Tibial nerve (tissue), 4 donors: ENCODE measurements around the gene DZANK1. TPM values are rescaled to one million over a fixed set of nuclear protein-coding genes. Genes with fewer than 3 reads are reported as not detected.
"Not testable (repeated sequence)": the region's sequence is repeated elsewhere in the genome, so short reads cannot be mapped to it uniquely, and the experiment has no call there.

Source experiments
- DNase-seq, 2 donors: peaks; one replicate each; pipeline ENCODE4 v3.0.0-alpha.2; 2019; ENCODE audit warnings: low spot score in 2 of 2
- H3K27ac ChIP-seq, 4 donors: fragments of 200-600 bp; sonication (generic) in 3 of 4; one replicate each; pipeline ENCODE4 v1.5.1; 2017 to 2019; ENCODE audit warnings: mild to moderate bottlenecking in 1 of 4
- H3K27me3 ChIP-seq, 2 donors: fragments of 200-600 bp; sonication (generic) in 1 of 2; one replicate each; pipeline versions ENCODE4 v1.5.1 to v1.6.0; 2017 to 2019
- H3K36me3 ChIP-seq, 3 donors: fragments of 200-600 bp; sonication (generic); one replicate each; pipeline ENCODE4 v1.5.1; 2018 to 2019
- H3K4me1 ChIP-seq, 4 donors: fragments of 200-600 bp; sonication (generic) in 3 of 4; one replicate each; pipeline ENCODE4 v1.5.1; 2017 to 2019
- H3K4me3 ChIP-seq, 4 donors: fragments of 200-600 bp; sonication (generic) in 3 of 4; one replicate each; pipeline ENCODE4 v1.5.1; 2017 to 2019; ENCODE audit warnings: mild to moderate bottlenecking in 1 of 4, moderate library complexity in 1 of 4
- H3K9me3 ChIP-seq, 4 donors: fragments of 200-600 bp; sonication (generic) in 3 of 4; one replicate each; pipeline ENCODE4 v1.5.1; 2017 to 2019
- EP300 ChIP-seq, 2 donors: sonication (generic); formaldehyde crosslinking; IDR thresholded peaks; one replicate each; pipeline ENCODE4 v1.6.1; 2017; ENCODE audit warnings: antibody characterized with exemption in 2 of 2, mild to moderate bottlenecking in 1 of 2
- POLR2A ChIP-seq, 2 donors: fragments of 450-650 bp; IDR thresholded peaks; one replicate each; pipeline ENCODE4 v1.6.1; 2017; ENCODE audit warnings: antibody characterized with exemption in 2 of 2, mild to moderate bottlenecking in 2 of 2, moderate library complexity in 2 of 2
- WGBS, 2 donors: methylation state at CpG; one replicate each; pipeline ENCODE4 v1.1.5; 2018; 5-methylcytosine and 5-hydroxymethylcytosine counted together
- total RNA-seq, 4 donors: library from RNA; depleted of rRNA; stranded (reverse); fragments of >200 nt; gene quantifications; one replicate each; pipeline ENCODE4 v1.1.0, GENCODE V29; 2016
- TF ChIP-seq, protein P1 (sequence below), 5 experiments: fragments of 200-600 bp in 3 of 5; fragments of 450-650 bp in 2 of 5; sonication (generic) in 3 of 5; IDR thresholded peaks; one replicate each; pipeline ENCODE4 v1.5.1; 2016 to 2019; ENCODE audit warnings: antibody characterized with exemption in 5 of 5, mild to moderate bottlenecking in 3 of 5, moderate library complexity in 2 of 5

Gene DZANK1
- total RNA-seq, 4 donors from 2014 or later = 1.6 to 4.2 (median 2.8) TPM

DNA sequence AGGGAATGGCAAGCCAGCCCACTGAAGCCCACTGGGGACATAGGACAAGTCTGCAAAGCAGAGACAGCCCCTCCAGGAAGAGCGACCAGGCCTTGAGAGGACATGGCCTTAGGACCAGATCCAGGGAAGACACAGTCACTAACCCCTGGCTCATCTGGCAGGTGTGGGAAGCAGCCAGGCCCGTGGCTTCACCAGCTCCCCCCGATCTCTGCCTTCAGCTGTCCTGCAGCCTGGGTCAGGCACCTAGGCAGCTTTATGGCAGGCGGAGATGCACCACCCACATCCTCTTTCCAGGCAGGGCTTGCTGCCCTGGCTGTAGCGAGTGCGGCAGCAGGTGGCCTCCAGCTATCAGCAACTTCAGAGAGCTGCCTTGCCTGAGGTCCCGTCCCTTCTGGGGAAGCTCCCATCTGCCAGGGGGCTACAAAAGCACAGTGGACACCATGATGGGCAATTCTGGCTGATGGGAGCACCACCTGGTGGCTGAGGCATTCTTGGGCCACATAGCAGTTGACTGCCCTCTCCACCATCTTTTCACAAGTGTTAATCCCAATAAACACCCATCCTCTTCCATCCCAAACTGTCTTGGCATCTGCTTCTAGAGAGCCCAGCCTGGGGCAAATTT is 85.8 kb downstream of the DZANK1 start:
- DNase-seq = no peak
- H3K4me3 ChIP-seq = no peak overlapping the region
- no peak overlapping the region for H3K27ac ChIP-seq
- WGBS, 2 donors = 68 to 70% methylated on average over 4 to 6 of the region's 7 CpGs
- H3K9me3 ChIP-seq = no peaks in the 10 kb centered on the region
- no peaks in the 10 kb centered on the region for H3K27me3 ChIP-seq
- TF ChIP-seq POLR2A (IDR thresholded peaks at IDR 0.05) (no peak), EP300 (IDR thresholded peaks at IDR 0.05) (no peak)
- TF ChIP-seq, protein P1, sequence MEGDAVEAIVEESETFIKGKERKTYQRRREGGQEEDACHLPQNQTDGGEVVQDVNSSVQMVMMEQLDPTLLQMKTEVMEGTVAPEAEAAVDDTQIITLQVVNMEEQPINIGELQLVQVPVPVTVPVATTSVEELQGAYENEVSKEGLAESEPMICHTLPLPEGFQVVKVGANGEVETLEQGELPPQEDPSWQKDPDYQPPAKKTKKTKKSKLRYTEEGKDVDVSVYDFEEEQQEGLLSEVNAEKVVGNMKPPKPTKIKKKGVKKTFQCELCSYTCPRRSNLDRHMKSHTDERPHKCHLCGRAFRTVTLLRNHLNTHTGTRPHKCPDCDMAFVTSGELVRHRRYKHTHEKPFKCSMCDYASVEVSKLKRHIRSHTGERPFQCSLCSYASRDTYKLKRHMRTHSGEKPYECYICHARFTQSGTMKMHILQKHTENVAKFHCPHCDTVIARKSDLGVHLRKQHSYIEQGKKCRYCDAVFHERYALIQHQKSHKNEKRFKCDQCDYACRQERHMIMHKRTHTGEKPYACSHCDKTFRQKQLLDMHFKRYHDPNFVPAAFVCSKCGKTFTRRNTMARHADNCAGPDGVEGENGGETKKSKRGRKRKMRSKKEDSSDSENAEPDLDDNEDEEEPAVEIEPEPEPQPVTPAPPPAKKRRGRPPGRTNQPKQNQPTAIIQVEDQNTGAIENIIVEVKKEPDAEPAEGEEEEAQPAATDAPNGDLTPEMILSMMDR (IDR thresholded peaks at IDR 0.05) = no peak
- no peaks in the 10 kb centered on the region for H3K4me1 ChIP-seq
- peaks cover 0 to 30% (median 0%) of the 10 kb centered on the region in 3 donors for H3K36me3 ChIP-seq

DNA sequence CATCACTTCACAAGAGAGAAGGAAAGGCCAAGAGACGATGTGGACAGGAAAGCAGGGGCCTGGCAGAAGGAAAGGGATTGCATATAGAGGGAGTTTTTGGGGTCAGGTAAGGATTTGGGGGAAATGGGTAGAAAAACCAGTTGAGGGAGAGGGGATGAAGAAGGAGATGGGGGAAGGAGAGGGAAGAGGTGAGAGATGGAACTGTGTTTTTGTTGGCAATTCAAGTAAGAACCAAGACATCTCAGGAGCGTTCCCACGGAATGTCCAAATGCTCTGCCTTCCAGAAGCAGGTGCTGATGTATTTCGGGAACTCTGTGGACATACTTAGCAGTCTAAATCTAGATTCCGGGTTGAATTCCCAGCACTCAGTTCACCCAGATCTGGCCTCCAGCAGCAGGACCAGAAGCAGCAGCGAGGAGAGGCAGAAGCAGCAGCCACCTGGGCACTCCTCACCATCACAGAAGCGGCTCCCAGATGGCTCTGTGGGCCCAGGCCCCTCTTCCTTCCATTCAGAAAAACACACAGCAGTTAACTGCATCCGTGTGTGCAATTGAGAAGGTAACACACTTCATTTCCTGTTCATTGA is 88.8 kb downstream of the DZANK1 start:
- no peak overlapping the region for H3K27ac ChIP-seq
- H3K4me3 ChIP-seq = no peak overlapping the region
- H3K36me3 ChIP-seq = peaks cover 0 to 3% (median 0%) of the 10 kb centered on the region in 3 donors
- H3K4me1 ChIP-seq = no peaks in the 10 kb centered on the region
- H3K9me3 ChIP-seq = no peaks in the 10 kb centered on the region
- WGBS, 2 donors = 64 to 68% methylated on average over 8 of the region's 8 CpGs
- H3K27me3 ChIP-seq = no peaks in the 10 kb centered on the region
- no peak for DNase-seq
- TF ChIP-seq EP300 (IDR thresholded peaks at IDR 0.05) (no peak), POLR2A (IDR thresholded peaks at IDR 0.05) (no peak)
- TF ChIP-seq, protein P1 (IDR thresholded peaks at IDR 0.05) = no peak

DNA sequence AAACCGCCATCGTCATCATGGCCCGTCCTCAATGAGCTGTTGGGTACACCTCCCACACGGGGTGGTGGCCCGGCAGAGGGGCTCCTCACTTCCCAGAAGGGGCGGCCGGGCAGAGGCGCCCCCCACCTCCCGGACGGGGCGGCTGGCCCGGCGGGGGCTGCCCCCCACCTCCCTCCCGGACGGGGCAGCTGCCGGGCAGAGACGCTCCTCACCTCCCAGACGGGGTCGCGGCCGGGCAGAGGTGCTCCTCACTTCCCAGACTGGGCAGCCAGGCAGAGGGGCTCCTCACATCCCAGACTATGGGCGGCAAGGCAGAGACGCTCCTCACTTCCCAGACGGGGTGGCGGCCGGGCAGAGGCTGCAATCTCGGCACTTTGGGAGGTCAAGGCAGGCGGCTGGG is 91.3 kb downstream of the DZANK1 start:
- not testable (repeated sequence) for H3K27me3 ChIP-seq, H3K4me1 ChIP-seq, H3K36me3 ChIP-seq, H3K27ac ChIP-seq, DNase-seq, H3K4me3 ChIP-seq, H3K9me3 ChIP-seq
- 91 to 93% methylated on average over 13 to 15 of the region's 28 CpGs for WGBS, 2 donors

DNA sequence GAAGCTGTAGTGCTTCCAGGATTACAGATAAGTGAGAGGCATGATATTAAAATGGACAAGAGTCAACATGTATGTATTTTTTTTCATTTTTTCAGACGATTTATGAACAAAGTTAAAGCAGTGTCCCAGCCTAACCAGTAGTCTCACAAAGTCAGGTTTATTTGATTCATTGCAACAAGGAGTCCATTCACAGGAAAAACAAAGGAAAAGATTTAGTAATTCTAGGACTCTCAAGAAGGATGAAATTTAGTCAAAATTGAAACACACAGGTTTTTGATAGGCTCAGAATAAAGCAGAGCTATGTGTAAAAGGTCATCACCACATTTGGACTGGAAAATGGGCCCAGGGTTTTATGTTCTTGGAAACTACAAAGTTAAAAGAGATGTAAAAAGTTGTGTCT is 94.5 kb downstream of the DZANK1 start:
- WGBS, 2 donors = 33 to 38% methylated on average over 1 of the region's 1 CpG
- H3K9me3 ChIP-seq = no peaks in the 10 kb centered on the region
- no peaks in the 10 kb centered on the region for H3K36me3 ChIP-seq
- no peaks in the 10 kb centered on the region for H3K27me3 ChIP-seq
- TF ChIP-seq POLR2A (IDR thresholded peaks at IDR 0.05) (no peak), EP300 (IDR thresholded peaks at IDR 0.05) (no peak)
- H3K4me3 ChIP-seq = no peak overlapping the region
- H3K4me1 ChIP-seq = no peaks in the 10 kb centered on the region
- no peak for DNase-seq
- no peak overlapping the region for H3K27ac ChIP-seq

DNA sequence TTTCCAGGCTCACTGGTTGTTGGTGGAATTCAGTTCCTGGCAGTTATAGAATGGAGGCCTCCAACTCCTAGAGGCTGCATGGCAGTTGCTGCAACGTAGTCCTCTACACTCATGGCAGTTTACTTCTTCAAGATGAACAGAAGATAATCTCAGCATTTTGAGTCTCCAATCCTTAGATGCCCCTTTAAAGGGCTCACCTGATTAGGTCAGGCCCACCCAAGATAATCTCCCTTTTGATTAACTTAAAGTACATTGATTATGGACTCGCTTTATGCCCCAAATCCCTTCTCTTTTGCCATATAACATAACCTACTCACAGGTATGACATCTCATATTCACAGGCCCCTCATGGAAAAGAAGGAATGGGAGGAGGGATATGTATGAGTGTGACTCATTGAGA is 102.1 kb downstream of the DZANK1 start:
- 77 to 79% methylated on average over 2 of the region's 2 CpGs for WGBS, 2 donors
- Histone ChIP-seq H3K36me3 (no peaks in the 10 kb centered on the region), H3K27me3 (no peaks in the 10 kb centered on the region), H3K9me3 (no peaks in the 10 kb centered on the region), H3K4me1 (no peaks in the 10 kb centered on the region), H3K4me3 (no peak overlapping the region), H3K27ac (no peak overlapping the region)
- TF ChIP-seq, protein P1 (IDR thresholded peaks at IDR 0.05) = no peak
- TF ChIP-seq EP300 (IDR thresholded peaks at IDR 0.05) = no peak
- no peak for TF ChIP-seq POLR2A (IDR thresholded peaks at IDR 0.05)
- no peak for DNase-seq

DNA sequence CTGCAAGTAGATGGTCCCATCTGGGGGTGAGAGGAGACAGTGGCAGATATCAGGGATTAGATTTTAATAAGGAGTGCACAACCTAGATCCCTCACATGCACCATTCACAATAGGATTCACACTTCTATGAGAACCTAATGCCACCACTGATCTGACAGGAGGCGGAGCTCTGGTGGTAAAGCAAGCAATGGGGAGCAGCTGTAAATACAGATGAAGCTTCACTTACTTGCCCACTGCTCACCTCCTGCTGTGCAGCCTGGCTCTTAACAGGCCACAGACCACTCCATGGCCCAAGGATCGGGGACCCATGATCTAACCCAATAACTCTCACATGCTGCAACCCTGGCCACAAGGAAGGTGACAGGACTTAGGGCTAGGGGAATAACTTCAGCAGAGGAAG is 103.1 kb downstream of the DZANK1 start:
- 91 to 94% methylated on average over 2 of the region's 2 CpGs for WGBS, 2 donors
- Histone ChIP-seq H3K4me3 (no peak overlapping the region), H3K27me3 (no peaks in the 10 kb centered on the region), H3K36me3 (no peaks in the 10 kb centered on the region), H3K4me1 (no peaks in the 10 kb centered on the region), H3K9me3 (no peaks in the 10 kb centered on the region), H3K27ac (no peak overlapping the region)
- no peak for DNase-seq
- no peak for TF ChIP-seq EP300 (IDR thresholded peaks at IDR 0.05)
- TF ChIP-seq POLR2A (IDR thresholded peaks at IDR 0.05) = no peak
- TF ChIP-seq, protein P1 (IDR thresholded peaks at IDR 0.05) = no peak
